Vagina (tissue), 2 donors: ENCODE measurements around the gene KLHDC4. TPM values are rescaled to one million over a fixed set of nuclear protein-coding genes. Genes with fewer than 3 reads are reported as not detected.
"Not testable (repeated sequence)": the region's sequence is repeated elsewhere in the genome, so short reads cannot be mapped to it uniquely, and the experiment has no call there.

Experiments used
- DNase-seq, 2 donors: peaks; one replicate each; pipeline ENCODE4 v3.0.0-alpha.2; 2017; ENCODE audit errors: extremely low spot score in 2 of 2
- H3K27ac ChIP-seq: fragments of 200-600 bp; sonication (generic); one replicate; pipeline ENCODE4 v1.5.1; 2019
- H3K27me3 ChIP-seq: fragments of 200-600 bp; sonication (generic); one replicate; pipeline ENCODE4 v1.5.1; 2019
- H3K36me3 ChIP-seq, 2 donors: fragments of 200-600 bp; sonication (generic); one replicate each; pipeline ENCODE4 v1.5.1; 2017 to 2019
- H3K4me1 ChIP-seq: fragments of 200-600 bp; sonication (generic); one replicate; pipeline ENCODE4 v1.5.1; 2019
- H3K4me3 ChIP-seq, 2 donors: fragments of 200-600 bp; sonication (generic); 1 replicate in 1 of 2; 2 replicates in 1 of 2; pipeline ENCODE4 v1.5.1; 2016 to 2019
- H3K9me3 ChIP-seq: fragments of 200-600 bp; sonication (generic); one replicate; pipeline ENCODE4 v1.5.1; 2019
- POLR2A ChIP-seq, 2 donors: fragments of 450-650 bp; IDR thresholded peaks; one replicate each; pipeline ENCODE4 v1.6.1; 2017; ENCODE audit warnings: antibody characterized with exemption in 2 of 2, mild to moderate bottlenecking in 2 of 2, moderate library complexity in 2 of 2
- POLR2AphosphoS5 ChIP-seq, 2 donors: sonication (generic); formaldehyde crosslinking; IDR thresholded peaks; one replicate each; pipeline ENCODE4 v1.9.0; 2017; ENCODE audit warnings: antibody characterized with exemption in 2 of 2, mild to moderate bottlenecking in 2 of 2, low read depth in 1 of 2; ENCODE audit not compliant: insufficient read depth in 1 of 2
- intact Hi-C: fragments of 100-400 bp; cut with DNase I; formaldehyde crosslinking; loops from one replicate; pipeline ENCODE4 v1.15.1; 2023
- total RNA-seq: library from RNA; depleted of rRNA; stranded (reverse); fragments of >200 nt; gene quantifications from one replicate; pipeline ENCODE4 v1.2.3, GENCODE V29; 2016
- TF ChIP-seq, protein P1 (sequence below), 3 experiments: fragments of 450-650 bp in 2 of 3; fragments of 200-600 bp in 1 of 3; sonication (generic) in 1 of 3; IDR thresholded peaks; one replicate each; pipeline ENCODE4 v1.5.1; 2017 to 2019; ENCODE audit warnings: antibody characterized with exemption in 3 of 3, mild to moderate bottlenecking in 2 of 3, moderate library complexity in 2 of 3

KLHDC4 gene
- total RNA-seq, 1 donor from 2014 or later = 62.9 TPM

DNA sequence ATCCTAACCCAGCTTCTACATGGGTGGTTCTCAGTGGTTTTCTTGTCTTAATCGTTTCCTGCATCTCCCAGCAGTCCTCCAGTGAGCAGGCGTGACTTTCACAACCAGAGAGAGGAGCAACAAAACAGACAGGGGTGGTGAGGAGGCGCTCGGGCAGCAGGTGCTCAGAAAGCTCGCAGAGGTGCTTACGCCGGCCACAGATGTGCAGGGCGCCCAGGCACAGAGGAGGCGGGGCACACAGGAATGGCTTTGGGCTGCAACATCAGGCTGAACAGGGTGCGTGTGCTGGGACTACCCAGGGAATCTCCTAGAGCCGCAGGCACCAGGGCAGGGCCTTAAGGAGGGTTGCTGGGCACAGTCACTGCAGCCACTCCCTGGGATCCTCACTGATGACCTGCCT, 32.6 kb downstream of the KLHDC4 start:
- intact Hi-C loops = no loop called here
- peaks cover 0 to 16% of the 10 kb centered on the region in 2 donors for H3K36me3 ChIP-seq

DNA sequence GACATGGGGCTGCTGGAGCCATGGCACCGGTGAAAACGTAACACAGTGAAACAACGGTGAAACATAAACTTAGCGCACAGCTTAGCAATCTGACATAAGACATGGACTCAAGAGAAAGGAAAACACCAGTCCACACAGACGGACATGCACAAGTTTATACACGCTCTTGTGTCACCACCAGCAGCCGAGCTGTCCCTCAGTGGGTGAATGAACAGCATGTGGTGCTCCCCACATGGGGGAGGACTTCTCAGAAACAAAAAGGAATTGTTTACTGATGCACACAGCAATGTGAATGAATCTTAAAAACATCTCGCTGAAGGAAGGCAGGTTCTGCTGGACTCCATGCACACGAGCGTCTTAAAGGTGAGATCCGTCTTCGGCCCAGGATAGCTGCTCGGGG, 34.2 kb downstream of the KLHDC4 start:
- Histone ChIP-seq H3K9me3 (no peaks in the 10 kb centered on the region), H3K27ac (no peak overlapping the region), H3K36me3 (peaks cover 0 to 29% of the 10 kb centered on the region in 2 donors), H3K27me3 (no peaks in the 10 kb centered on the region), H3K4me3 (no peak overlapping the region), H3K4me1 (no peaks in the 10 kb centered on the region)
- DNase-seq = no peak
- intact Hi-C loops = no loop called here
- TF ChIP-seq POLR2A (IDR thresholded peaks at IDR 0.05) = no peak
- TF ChIP-seq, protein P1, sequence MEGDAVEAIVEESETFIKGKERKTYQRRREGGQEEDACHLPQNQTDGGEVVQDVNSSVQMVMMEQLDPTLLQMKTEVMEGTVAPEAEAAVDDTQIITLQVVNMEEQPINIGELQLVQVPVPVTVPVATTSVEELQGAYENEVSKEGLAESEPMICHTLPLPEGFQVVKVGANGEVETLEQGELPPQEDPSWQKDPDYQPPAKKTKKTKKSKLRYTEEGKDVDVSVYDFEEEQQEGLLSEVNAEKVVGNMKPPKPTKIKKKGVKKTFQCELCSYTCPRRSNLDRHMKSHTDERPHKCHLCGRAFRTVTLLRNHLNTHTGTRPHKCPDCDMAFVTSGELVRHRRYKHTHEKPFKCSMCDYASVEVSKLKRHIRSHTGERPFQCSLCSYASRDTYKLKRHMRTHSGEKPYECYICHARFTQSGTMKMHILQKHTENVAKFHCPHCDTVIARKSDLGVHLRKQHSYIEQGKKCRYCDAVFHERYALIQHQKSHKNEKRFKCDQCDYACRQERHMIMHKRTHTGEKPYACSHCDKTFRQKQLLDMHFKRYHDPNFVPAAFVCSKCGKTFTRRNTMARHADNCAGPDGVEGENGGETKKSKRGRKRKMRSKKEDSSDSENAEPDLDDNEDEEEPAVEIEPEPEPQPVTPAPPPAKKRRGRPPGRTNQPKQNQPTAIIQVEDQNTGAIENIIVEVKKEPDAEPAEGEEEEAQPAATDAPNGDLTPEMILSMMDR (IDR thresholded peaks at IDR 0.05) = no peak
- TF ChIP-seq POLR2AphosphoS5 (IDR thresholded peaks at IDR 0.05; ENCODE audit: insufficient read depth in 1 of 2, low read depth in 1 of 2) = no peak

More for the DNA sequence above, 32.6 kb downstream of the KLHDC4 start:
- H3K27ac ChIP-seq = no peak overlapping the region
- H3K27me3 ChIP-seq = no peaks in the 10 kb centered on the region
- no peaks in the 10 kb centered on the region for H3K4me1 ChIP-seq
- no peak for TF ChIP-seq POLR2AphosphoS5 (IDR thresholded peaks at IDR 0.05; ENCODE audit: insufficient read depth in 1 of 2, low read depth in 1 of 2)
- no peak for DNase-seq
- no peaks in the 10 kb centered on the region for H3K9me3 ChIP-seq
- no peak overlapping the region for H3K4me3 ChIP-seq

- Histone ChIP-seq H3K36me3 (peaks cover 0 to 22% of the 10 kb centered on the region in 2 donors), H3K4me3 (no peak overlapping the region), H3K4me1 (no peaks in the 10 kb centered on the region), H3K9me3 (no peaks in the 10 kb centered on the region), H3K27ac (no peak overlapping the region), H3K27me3 (no peaks in the 10 kb centered on the region)
- TF ChIP-seq POLR2A (IDR thresholded peaks at IDR 0.05) = no peak
- TF ChIP-seq, protein P1 (IDR thresholded peaks at IDR 0.05) = no peak
- no peak for TF ChIP-seq POLR2AphosphoS5 (IDR thresholded peaks at IDR 0.05; ENCODE audit: insufficient read depth in 1 of 2, low read depth in 1 of 2)
- intact Hi-C loops = no loop called here
- no peak for DNase-seq
Observed at GRCh38 chr16:87729266-87729954, 36.4 kb downstream of the KLHDC4 start.

DNA sequence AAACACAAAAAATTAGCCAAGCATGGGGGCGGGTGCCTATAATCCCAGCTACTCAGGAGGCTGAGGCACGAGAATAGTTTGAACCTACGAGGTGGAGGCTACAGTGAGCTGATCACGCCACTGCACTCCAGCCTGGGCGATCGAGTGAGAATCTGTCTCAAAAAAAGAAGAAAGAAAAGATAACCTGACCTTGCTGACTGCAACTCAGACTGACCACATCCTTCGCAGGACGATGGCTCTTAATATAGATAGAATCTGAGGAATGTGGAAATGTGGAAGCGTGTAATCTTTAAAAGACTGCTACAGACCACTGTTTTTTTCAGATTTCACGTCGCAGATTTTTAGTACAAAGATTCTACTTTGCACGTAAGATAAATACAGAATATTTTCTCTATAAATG, 37.8 kb downstream of the KLHDC4 start:
- H3K4me1 ChIP-seq = no peaks in the 10 kb centered on the region
- H3K36me3 ChIP-seq = peaks cover 0 to 22% of the 10 kb centered on the region in 2 donors
- no peaks in the 10 kb centered on the region for H3K27me3 ChIP-seq
- DNase-seq = no peak
- no peaks in the 10 kb centered on the region for H3K9me3 ChIP-seq
- no peak overlapping the region for H3K4me3 ChIP-seq
- TF ChIP-seq POLR2A (IDR thresholded peaks at IDR 0.05) (no peak), POLR2AphosphoS5 (IDR thresholded peaks at IDR 0.05; ENCODE audit: insufficient read depth in 1 of 2, low read depth in 1 of 2) (no peak)
- TF ChIP-seq, protein P1 (IDR thresholded peaks at IDR 0.05) = no peak
- intact Hi-C loops = no loop called here
- no peak overlapping the region for H3K27ac ChIP-seq

DNA sequence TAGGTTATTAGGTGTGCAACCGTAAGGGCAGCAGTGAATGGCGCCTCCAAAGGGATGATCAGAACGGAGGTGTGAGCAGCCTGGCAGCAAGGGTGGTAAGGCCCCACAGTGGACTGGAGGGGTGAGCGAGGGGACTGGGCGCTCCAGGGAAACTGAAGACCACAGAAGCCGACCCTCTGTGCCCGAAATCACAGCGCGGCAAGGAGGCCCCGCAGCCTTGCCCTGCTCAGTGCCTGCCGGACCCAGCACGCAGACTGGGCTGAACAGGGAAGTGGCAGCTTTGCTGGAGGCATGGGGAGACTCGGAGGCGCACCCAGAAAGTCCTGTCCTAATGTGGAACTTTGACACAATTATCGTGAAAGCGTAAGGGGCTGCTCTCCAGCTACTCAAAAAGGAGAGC, 38.4 kb downstream of the KLHDC4 start:
- Histone ChIP-seq H3K27ac (no peak overlapping the region), H3K9me3 (no peaks in the 10 kb centered on the region), H3K27me3 (no peaks in the 10 kb centered on the region), H3K4me1 (no peaks in the 10 kb centered on the region), H3K4me3 (no peak overlapping the region), H3K36me3 (peaks cover 0 to 22% of the 10 kb centered on the region in 2 donors)
- intact Hi-C loops = no loop called here
- TF ChIP-seq POLR2A (IDR thresholded peaks at IDR 0.05) (no peak), POLR2AphosphoS5 (IDR thresholded peaks at IDR 0.05; ENCODE audit: insufficient read depth in 1 of 2, low read depth in 1 of 2) (no peak)
- no peak for DNase-seq

- intact Hi-C loops, H3K4me3 ChIP-seq, H3K9me3 ChIP-seq, DNase-seq, H3K4me1 ChIP-seq, H3K27me3 ChIP-seq, H3K27ac ChIP-seq: not testable (repeated sequence)
- peaks cover 0 to 22% of the 10 kb centered on the region in 2 donors for H3K36me3 ChIP-seq
Observed at GRCh38 chr16:87726577-87726976, 39.2 kb downstream of the KLHDC4 start.
